Measurements from ENCODE around the gene MICAL2.

The MICAL2 gene

GRCh38 chr11:12235553-12235946, 125.2 kb downstream of the MICAL2 start:
- DNase-seq: no peak

DNA sequence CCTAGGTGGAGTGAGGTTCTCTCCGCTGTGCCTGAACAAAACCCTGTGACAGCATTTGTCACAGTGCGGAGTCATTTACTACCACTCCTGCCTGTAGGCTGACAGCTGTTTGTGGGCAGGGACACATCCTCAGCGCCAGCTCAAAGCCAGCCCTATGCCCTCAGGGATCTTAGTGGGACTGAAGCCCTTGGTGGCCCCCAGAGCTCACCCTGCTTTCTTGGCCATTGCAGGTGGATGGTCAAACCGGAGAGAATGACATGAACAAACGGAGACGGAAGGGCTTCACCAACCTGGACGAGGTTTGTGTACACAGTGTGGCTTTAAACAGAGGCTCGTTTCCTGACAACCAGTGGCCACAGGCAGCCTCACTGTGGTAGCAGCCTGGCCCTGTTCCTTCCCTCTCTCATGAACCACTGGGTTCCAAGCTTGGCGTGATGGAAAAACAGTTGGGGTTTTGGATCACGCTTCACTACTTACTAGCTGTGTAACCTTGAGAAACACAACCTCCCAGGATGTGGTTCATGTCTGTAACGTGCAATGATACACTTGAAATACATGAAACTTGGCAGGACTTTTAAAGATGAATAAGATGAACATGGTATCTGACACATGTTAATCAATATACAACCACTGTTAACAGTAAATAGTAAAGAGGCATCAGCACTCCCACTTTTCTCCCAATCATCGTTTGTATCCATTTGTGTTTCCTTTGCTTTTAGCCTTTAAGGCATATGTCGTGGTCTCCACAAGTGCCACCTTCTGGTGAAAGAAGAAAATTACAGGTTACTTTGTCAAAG, 125.8 kb downstream of the MICAL2 start:
- DNase-seq: no peak

GRCh38 chr11:12236744-12237101, 126.3 kb downstream of the MICAL2 start:
- DNase-seq: no peak

DNA sequence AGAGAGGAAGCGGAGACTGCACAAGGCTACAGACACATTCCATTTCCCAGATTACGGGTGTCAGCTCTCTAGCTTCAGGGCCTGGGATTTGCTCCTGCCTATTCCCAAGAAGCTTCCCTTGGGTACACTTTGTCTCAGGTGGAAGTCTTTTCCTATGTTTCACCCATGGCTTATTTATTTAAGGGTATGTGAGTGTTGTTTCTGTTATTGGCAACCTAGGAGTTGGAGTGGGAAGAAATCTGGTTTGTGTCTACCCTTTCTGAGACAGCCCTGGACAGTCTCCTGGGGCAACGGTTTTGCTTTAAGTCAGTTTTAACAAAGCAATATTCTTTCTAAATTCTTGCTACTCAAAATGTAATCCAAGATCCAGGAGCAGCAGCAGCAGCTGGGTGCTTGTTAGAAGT, 127.0 kb downstream of the MICAL2 start:
- no peak for DNase-seq

- DNase-seq: no peak
Observed at GRCh38 chr11:12238420-12238819, 128.0 kb downstream of the MICAL2 start.

- no peak for DNase-seq
Observed at GRCh38 chr11:12239396-12239795, 129.0 kb downstream of the MICAL2 start.

GRCh38 chr11:12239804-12240371, 129.5 kb downstream of the MICAL2 start:
- DNase-seq: no peak

DNA sequence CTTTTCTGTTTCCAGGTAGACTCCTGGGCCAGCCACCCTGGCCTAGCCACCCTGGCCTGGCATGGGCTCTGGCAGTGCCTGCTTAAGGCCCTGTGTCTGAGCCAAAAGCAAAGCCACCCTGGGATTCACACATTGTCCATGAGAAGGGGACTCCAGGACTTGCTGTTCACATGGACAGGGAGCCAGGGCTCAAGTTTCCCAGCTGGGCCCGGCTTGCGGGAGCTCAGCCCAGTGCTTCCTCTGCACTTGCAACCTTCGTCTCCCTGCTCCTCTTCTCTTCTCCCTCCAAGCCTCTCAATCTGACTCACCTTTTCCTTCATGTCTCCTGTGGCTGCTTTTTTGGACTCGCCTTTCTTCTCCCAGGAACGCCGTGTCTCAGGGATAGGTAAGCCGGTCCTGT, 130.3 kb downstream of the MICAL2 start:
- no peak for DNase-seq

GRCh38 chr11:12241401-12241800, 131.0 kb downstream of the MICAL2 start:
- no peak for DNase-seq

DNA sequence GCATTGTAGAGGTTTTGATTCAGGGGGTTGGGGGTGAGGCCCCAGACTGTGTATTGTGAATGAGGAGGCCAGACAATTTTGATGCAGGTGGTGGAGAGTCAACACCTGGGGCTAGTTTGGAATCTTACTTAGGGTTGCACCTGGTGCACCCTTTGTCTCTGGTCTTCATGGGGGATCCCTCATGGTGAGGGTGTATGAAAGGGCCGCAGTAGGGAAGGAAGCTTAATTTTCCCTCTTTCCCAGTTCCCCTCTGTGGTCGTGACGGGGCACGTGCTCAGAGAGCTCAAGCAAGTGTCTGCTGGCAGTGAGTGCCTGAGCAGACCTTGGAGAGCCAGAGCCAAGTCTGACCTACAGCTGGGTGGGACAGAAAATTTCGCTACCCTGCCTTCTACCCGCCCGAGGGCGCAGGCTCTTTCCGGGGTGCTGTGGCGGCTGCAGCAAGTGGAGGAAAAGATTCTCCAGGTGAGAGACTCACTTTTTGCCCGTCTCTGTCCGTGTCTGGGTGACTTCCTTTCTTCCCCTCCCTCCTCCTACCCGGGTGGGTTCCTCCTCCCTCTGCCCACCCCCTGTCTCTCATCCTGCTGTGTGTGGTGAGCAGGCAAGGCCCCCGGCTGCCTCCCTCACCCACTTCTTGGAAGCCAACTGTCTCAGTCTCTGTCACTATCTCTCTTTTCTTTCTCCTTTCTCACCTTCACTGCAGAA, 131.7 kb downstream of the MICAL2 start:
- no peak for DNase-seq

GRCh38 chr11:12242966-12243365, 132.6 kb downstream of the MICAL2 start:
- no peak for DNase-seq

DNA sequence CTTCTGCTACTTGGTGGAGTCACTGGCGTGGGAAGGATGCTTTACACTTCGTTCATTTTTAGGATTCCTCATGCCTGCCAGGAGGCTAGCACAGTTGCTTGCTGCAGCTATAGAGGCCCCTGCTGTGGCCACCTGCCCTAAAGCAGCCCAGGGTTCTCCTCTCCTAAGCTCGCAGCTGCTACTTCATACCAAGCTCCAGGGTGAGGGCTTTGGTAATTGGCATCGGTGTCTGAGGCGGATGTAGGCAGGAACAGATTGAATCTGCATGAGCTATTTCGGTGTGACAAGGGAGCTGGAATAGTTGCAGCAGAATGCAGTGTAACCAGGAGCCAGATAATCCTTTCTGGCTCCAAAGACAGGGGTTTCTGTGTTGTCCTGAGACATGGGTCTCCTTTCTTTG, 133.1 kb downstream of the MICAL2 start:
- no peak for DNase-seq

DNA sequence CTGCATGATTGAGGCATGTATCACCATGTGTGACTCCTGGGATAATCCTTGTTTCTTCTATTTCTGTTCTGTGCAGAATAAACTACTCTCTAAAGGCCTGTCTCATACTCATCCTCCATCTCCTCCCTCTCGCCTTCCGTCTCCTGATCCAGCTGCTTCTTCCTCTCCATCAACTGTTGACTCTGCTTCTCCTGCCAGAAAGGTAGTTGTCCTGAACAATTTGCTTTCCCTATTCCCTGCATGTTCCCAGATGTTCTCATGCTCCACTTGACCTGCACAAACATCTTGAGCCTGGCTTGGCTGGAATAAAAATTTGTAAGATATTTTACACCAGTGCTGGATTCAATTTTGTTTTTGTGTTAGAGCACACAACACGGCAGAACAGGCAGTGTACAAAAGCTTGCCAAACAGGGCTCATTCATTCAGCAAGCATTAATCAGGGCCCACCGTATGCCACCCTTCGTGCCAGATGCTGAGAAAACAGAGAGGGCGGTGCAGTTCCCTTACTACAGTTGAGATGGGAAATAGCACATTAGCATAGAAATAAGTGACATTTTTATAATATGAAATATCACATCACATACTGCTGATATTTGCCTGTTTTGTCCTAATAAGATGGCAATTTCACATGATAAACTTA, 133.6 kb downstream of the MICAL2 start:
- DNase-seq: no peak

DNA sequence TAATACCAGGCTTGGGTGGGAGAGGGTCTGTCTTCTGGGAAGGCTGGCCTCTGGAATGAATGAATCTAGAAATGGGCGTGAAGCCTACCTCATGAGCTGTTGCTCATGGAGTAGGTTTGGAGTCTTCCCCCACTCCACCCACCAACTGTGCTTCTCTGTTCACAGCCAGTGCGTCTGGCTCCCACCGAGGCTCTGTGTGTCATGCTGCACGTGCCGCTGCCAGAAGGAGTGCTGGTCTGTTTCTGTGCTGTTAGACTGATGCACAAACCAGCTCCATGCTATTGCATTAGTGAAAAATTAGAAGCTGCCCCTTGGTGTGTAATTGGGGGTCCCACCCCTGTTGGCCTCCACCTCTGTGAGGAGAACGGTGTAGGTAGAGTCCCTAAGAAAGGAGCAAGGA, 134.7 kb downstream of the MICAL2 start:
- DNase-seq: no peak

DNA sequence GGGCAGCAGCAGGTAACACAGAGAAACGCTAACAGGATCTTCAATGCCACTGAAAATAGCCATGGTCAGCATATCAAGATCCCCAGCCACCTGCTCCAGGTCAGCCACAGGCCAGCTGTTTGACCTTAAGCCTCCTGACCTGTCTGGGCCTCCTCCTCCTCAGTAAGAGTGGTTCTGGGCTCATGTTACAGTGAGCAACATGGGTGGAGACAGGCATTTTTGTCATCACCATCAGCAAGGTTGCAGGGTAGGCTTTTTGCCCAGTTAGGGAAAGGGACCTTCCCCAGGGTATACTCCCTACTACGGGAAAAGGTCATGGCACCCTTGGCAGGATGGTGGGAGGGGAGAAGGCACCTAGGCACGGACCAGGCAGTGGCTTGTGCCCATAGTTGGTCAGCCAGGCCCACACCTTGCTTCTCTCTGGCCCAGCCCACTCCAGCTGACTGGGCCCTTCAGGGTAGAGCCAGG, 135.2 kb downstream of the MICAL2 start:
- DNase-seq: no peak

DNA sequence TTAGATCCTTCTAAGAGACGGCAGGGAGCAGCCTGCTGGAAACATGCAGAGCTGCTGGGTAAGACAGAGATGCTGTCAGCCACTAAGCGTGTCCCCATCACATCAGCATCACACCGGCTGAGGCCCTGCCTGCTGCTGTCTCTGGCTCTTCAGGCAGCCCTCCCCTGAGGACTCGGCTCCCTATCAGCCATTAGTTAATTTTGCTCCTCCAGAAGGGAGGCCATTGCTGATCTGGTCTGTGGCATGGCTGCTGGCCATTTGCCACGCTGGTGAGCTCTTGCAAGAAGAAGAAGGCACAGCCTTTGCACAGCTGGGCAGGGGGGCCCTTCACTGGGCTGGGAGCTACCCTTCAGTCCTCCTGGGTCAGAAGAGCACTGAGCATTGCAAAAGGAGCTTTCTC, 135.8 kb downstream of the MICAL2 start:
- DNase-seq: no peak

DNA sequence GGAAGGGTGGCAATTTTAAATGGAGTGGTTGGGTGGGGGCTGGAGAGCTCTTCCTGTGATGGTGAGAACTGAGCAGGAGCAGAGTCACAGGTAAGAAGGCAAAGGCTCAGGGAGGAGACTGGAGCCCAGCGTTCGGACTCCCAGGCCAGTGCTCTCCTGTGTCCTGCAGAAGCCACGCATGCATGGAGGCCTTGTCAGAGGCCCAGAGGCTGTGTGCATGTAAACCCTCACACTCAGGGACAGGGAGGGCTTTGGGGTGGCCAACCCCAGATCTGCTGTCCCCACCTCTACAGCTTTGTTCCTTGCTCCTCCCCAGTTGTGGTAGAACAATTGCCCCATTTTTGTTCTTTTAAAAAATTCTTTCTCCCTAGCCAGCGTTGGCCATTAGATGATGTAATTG, 136.6 kb downstream of the MICAL2 start:
- no peak for DNase-seq

DNA sequence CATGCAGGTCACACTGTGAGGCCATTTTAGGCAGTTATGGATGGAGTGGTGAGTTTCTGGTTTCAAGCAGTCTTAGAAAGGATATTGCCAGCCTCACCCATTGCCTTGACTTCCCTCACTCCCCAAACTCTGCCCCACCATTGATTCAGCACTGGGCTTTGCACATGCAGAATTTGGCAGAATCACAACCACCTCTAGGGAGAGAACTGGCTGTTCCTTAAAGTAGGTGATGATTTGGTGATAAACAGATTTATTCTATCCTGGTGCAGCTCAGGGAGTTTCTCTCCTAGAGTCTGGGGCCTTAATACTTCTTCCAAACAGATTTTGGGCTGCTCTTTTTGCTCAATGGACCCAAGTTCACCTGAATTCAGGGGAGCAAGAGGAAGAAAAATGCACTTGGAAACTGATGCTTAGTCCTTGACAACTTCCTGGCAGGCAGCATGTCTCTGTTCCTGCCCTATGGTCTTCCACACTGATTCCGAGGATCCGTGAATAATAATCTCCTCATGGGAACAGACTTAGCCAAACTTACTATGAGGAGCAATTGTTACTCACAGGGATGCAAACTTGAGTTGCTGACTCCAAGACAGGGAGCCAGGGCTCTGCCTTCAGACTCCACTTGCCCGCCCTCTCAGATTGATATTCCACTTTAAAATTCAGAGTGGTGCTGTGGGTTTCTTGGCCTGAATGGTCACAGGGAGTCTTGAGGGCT, 137.3 kb downstream of the MICAL2 start:
- DNase-seq: no peak

DNA sequence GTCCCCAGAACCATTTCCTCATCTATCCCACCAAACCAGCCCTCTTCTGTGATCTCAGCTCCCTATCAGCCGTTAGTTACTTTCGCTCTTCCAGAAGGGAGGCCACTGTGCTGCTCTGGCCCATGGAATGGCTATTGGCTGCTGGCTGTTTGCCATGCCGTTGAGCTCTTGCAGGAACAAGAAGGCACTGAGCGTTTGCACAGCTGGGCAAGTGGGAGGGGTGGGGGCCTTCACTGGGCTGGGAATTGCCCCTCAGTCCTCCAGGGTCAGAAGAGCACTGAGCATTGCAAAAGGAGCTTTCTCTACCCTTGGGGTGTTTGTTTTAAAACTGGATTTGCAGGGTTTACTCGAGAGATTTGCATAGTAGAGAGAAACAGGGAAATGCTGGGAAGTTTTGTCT, 137.9 kb downstream of the MICAL2 start:
- DNase-seq: no peak

GRCh38 chr11:12249590-12250260, 139.3 kb downstream of the MICAL2 start:
- no peak for DNase-seq

DNA sequence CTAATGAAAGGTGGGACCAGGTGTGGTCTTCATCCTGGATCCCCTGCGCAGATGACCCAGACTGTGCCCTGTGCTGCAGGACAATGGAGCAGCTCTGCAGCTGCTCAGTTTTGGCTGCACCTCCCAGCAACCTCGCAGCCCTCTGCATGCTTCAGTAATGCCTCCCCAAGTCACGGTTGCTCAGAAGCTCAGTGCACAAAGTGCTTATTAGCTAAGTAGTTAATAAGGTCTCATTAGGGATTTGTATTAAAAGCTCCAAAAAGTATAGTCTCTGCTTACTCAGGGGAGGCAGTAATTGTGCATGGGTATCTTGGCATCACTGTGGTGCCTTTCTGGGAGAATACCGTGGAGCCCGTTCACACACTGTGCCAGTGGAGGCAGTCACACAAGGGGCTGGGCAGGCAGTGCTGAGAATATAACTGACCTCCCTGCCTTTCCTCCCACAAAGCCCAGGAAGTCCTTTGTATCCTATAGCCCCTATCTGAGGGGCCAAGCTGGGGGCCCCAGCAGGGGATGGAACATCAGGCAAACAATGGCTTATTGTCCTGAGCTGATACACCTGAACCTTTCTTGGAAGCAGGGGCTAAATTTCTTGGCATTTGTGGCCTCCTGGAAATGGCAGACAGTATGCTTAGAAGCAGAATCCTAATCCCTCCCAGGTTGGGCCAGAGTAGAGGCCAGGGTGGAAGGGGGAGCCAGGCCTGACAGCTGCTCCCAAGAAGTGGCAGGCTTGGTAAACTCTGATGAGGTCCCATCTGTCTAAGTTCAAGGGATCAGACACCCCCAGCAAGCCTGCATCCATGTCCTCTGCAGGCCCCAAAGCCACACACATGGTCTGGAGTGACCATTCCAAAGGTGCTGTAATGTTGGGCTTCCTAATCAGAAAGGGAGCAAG, 141.5 kb downstream of the MICAL2 start:
- DNase-seq: no peak

Measured in activated gamma-delta T cell (primary cell).